ENCODE data around the gene MON1B. TPM values are rescaled to one million over a fixed set of nuclear protein-coding genes. Genes with fewer than 3 reads are reported as not detected.

The MON1B gene
- total and polyA plus RNA-seq, 2 donors (not counting 3 experiments of a cell fraction or from before 2014, with no cell fraction given): 35.8 to 57.0 TPM

DNA sequence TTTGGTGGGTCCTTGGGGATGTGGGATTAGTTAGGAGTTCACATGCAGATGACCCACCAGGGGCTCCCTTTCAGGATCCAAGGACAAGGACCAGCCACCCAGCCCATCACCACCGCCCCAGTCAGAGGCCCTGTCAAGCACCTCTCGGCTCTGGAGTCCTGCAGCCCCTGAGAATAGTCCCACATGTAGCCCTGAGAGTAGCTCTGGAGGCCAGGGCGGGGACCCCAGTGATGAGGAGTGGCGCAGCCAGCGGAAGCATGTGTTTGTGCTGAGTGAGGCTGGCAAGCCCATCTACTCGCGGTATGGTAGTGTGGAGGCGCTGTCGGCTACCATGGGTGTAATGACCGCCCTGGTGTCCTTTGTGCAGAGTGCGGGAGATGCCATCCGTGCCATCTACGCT, 2.4 kb downstream of the MON1B start:
- TF ChIP-seq, protein P1, sequence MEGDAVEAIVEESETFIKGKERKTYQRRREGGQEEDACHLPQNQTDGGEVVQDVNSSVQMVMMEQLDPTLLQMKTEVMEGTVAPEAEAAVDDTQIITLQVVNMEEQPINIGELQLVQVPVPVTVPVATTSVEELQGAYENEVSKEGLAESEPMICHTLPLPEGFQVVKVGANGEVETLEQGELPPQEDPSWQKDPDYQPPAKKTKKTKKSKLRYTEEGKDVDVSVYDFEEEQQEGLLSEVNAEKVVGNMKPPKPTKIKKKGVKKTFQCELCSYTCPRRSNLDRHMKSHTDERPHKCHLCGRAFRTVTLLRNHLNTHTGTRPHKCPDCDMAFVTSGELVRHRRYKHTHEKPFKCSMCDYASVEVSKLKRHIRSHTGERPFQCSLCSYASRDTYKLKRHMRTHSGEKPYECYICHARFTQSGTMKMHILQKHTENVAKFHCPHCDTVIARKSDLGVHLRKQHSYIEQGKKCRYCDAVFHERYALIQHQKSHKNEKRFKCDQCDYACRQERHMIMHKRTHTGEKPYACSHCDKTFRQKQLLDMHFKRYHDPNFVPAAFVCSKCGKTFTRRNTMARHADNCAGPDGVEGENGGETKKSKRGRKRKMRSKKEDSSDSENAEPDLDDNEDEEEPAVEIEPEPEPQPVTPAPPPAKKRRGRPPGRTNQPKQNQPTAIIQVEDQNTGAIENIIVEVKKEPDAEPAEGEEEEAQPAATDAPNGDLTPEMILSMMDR (IDR thresholded peaks at IDR 0.05; ENCODE audit: extremely low read depth in 1 of 2, insufficient read depth in 1 of 2, low read depth in 1 of 2, low read length in 2 of 2): no peak
- TF ChIP-seq MYC (IDR thresholded peaks at IDR 0.05; ENCODE audit: low read depth, low read length): no peak
- no peak for TF ChIP-seq FOS (IDR thresholded peaks at IDR 0.05; ENCODE audit: borderline replicate concordance, insufficient read depth, low read length)
- no peak for TF ChIP-seq JUN (IDR thresholded peaks at IDR 0.05; ENCODE audit: borderline replicate concordance, insufficient read depth, insufficient read length, low read depth)
- no peak for TF ChIP-seq POLR2AphosphoS5 (IDR thresholded peaks at IDR 0.05; ENCODE audit: insufficient read depth, low read depth, low read length)
- TF ChIP-seq, protein P2, sequence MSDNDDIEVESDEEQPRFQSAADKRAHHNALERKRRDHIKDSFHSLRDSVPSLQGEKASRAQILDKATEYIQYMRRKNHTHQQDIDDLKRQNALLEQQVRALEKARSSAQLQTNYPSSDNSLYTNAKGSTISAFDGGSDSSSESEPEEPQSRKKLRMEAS (IDR thresholded peaks at IDR 0.05; ENCODE audit: insufficient read depth, insufficient read length): no peak
- no peak for TF ChIP-seq GATA2 (IDR thresholded peaks at IDR 0.05; ENCODE audit: insufficient read depth, insufficient read length, low read depth, low read length)
- TF ChIP-seq EZH2 (IDR thresholded peaks at IDR 0.05; ENCODE audit: borderline replicate concordance, low read depth, low read length, severe bottlenecking): no peak
- no peak for TF ChIP-seq POLR2A (IDR thresholded peaks at IDR 0.05; ENCODE audit: low read depth, low read length)
- BruUV-seq (replicated peaks): no TSS peak
- no peak overlapping the region for H3K27ac ChIP-seq (ENCODE audit: insufficient read depth, low read depth, low read length)
- H3K4me2 ChIP-seq (ENCODE audit: insufficient read depth, low read length): no peak overlapping the region
- H4K20me1 ChIP-seq (replicated peaks; ENCODE audit: control insufficient read depth, extremely low read depth, insufficient read depth, low read length): no peaks in the 10 kb centered on the region
- no peak for DNase-seq (ENCODE audit: low read depth, low spot score)
- peaks cover 0 to 2% of the 10 kb centered on the region in 2 experiments for H3K27me3 ChIP-seq (ENCODE audit: control insufficient read depth in 2 of 2, insufficient read depth in 2 of 2, low read length in 2 of 2)
- no peak overlapping the region for H3K4me3 ChIP-seq (replicated peaks in 1 of 3; ENCODE audit: insufficient read depth in 1 of 3, low read depth in 1 of 3, low read length in 3 of 3)
- intact Hi-C loops (cut with micrococcal nuclease): no loop called here
- dilution Hi-C loops (cut with MboI; ENCODE audit: extremely low pct_ligation_motif_present, low sequenced_read_pairs): no loop called here
- ChIA-PET CTCF (no interaction called here), POLR2A (no interaction called here)
- FAIRE-seq: no peak
- no peaks in the 10 kb centered on the region for H3K9me1 ChIP-seq (replicated peaks; ENCODE audit: control insufficient read depth, extremely low read depth, insufficient read depth, low read length)
- H3K4me1 ChIP-seq (ENCODE audit: control insufficient read depth, extremely low read depth, insufficient read depth, low read length): peaks cover 12% of the 10 kb centered on the region
- peaks cover 3 to 25% of the 10 kb centered on the region in 2 experiments for H3K36me3 ChIP-seq (ENCODE audit: control insufficient read depth in 2 of 2, extremely low read depth in 1 of 2, insufficient read depth in 2 of 2, low read length in 2 of 2)
- H3K9ac ChIP-seq (replicated peaks; ENCODE audit: extremely low read depth, insufficient read depth, low read length): no peak overlapping the region
- H3K9me3 ChIP-seq (replicated peaks; ENCODE audit: control insufficient read depth, insufficient read depth, low read length): no peaks in the 10 kb centered on the region
- H3K79me2 ChIP-seq (ENCODE audit: control insufficient read depth, insufficient read depth, low read length): peaks cover 23% of the 10 kb centered on the region
- no peak overlapping the region for H2AFZ ChIP-seq (ENCODE audit: low read depth, low read length)
